ENCODE measurements around the gene FARS2.

GRCh38 chr6:5745081-5745480 lies 483.8 kb downstream of the FARS2 start:
- TF ChIP-seq CTCF (optimal IDR thresholded peaks at IDR 0.05 in 1 of 3, IDR thresholded peaks at IDR 0.05 in 1 of 3, conservative IDR thresholded peaks at IDR 0.05 in 1 of 3; ENCODE audit: extremely low read depth in 1 of 3, insufficient read depth in 2 of 3, low read length in 3 of 3) (no peak), EZH2 (IDR thresholded peaks at IDR 0.05; ENCODE audit: low read length) (no peak)
